ENCODE results near the gene GSN.
"Not testable (repeated sequence)": the region's sequence is repeated elsewhere in the genome, so short reads cannot be mapped to it uniquely, and the experiment has no call there.

Gene GSN

DNA sequence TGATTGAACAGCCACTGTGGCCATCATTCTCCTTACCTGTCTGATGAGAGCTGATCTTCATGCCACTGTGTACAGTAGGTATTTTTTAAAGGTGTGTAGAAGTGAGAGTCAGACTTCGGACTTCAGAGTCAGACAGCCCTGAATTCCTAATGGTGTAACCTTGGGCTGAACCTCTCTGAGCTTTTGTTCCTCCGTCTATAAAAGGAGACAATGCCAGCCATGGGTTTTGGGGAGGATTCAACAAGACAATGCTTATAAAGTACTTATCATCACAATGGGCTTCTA is 18.7 kb downstream of the GSN start:
- in situ Hi-C loops (cut with MboI; ENCODE audit: low sequenced_read_pairs): loop anchor here (10.0 kb wide), 1 partner anchor 72 kb away; no protein-coding TSS in a partner anchor

GRCh38 chr9:121286973-121287741 is 19.2 kb downstream of the GSN start:
- in situ Hi-C loops (cut with MboI; ENCODE audit: low sequenced_read_pairs): loop anchor here (10.0 kb wide), 1 partner anchor 72 kb away; no protein-coding TSS in a partner anchor

DNA sequence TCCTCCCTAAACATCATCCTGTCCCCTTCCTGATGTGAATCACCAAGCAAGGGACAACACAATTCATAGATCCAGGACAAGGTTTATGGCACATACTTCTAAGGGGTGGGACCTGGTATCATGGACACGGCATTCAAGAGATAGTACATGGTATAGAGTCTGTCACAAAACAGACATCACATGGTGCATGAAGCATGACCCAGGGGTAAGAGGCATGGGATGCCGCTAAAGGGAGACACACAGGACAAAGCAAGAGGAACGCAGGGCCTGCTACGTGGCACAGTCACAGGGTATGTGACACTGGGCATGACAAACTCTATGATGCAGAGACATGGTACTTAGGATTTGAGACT is 20.7 kb downstream of the GSN start:
- in situ Hi-C loops (cut with MboI; ENCODE audit: low sequenced_read_pairs): loop anchor here (10.0 kb wide), 1 partner anchor 74 kb away; no protein-coding TSS in a partner anchor

DNA sequence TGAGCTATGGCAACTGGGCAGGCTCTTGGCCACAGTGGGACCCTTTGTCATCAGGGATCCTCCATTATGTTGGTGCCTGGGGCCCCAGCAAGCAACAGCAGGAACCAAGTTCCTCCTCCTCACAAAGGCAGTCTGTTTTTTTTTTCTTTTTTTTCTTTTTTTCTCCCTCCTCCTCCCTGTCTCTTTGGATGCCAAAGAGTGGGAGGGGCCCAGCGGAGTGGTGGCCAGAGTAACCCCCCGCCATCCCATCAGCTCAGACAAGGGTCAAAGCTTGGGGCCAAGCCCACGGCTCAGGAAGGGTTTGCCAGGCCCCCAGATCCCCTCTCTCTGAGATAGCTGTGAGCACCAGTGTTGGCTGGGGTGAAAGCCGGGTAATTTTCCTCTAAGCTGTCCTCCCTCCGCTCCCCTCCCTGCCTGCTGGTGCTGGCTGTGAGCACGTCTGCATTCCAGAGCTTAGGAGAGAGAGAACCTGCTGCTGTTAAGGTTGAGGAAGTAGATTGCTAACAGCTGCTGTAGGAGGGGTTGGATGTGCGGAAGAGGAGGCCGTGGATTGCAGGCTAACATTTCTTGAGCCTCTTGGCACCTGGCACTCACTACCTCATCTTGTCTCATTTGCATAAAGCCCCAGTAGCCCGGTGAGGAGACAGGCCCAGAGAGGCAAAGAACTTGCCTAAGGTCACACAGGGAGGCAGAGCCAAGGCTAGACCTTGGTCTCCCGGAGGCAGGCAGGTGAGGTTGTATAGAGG is 21.2 kb downstream of the GSN start:
- in situ Hi-C loops (cut with MboI; ENCODE audit: low sequenced_read_pairs): loop anchor here (10.0 kb wide), 1 partner anchor 74 kb away; no protein-coding TSS in a partner anchor

DNA sequence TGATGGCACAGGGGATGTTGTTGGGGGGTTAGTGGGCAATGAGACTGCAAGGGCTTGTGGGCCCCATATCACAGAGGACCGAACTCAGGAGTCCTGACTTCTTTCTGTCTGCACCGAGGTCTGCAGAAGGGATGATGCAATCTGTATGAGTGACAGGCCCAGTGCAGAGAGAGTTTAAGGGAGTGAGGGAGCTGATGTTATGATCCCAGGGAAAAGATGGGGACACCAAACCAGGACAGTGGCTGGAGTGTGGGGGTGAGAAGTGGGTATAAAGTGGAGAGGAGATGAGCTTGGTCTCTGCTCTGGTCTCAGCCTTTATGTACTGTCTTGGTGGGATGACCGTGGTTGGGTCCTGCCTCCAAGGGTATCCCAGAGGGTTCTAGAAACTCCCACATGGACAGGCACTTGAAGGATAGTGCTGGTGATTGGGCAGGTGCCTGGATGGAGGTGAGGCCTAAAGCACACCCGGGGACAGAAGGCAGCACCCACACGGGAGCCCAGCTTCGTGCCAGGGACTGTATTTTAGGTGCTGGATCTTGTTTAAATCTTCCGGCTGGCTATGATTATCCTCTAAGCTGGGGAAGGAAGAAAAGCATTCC is 21.9 kb downstream of the GSN start:
- in situ Hi-C loops (cut with MboI; ENCODE audit: low sequenced_read_pairs): loop anchor here (10.0 kb wide), 1 partner anchor 75 kb away; no protein-coding TSS in a partner anchor

- in situ Hi-C loops (cut with MboI; ENCODE audit: low sequenced_read_pairs): not testable (repeated sequence)
Measured at GRCh38 chr9:121291536-121291935, 23.6 kb downstream of the GSN start.

GRCh38 chr9:121292051-121292450 is 24.1 kb downstream of the GSN start:
- in situ Hi-C loops (cut with MboI; ENCODE audit: low sequenced_read_pairs): no loop called here

- in situ Hi-C loops (cut with MboI; ENCODE audit: low sequenced_read_pairs): no loop called here
Measured at GRCh38 chr9:121292801-121293241, 24.9 kb downstream of the GSN start.

- in situ Hi-C loops (cut with MboI; ENCODE audit: low sequenced_read_pairs): no loop called here
Measured at GRCh38 chr9:121294151-121294743, 26.3 kb downstream of the GSN start.

DNA sequence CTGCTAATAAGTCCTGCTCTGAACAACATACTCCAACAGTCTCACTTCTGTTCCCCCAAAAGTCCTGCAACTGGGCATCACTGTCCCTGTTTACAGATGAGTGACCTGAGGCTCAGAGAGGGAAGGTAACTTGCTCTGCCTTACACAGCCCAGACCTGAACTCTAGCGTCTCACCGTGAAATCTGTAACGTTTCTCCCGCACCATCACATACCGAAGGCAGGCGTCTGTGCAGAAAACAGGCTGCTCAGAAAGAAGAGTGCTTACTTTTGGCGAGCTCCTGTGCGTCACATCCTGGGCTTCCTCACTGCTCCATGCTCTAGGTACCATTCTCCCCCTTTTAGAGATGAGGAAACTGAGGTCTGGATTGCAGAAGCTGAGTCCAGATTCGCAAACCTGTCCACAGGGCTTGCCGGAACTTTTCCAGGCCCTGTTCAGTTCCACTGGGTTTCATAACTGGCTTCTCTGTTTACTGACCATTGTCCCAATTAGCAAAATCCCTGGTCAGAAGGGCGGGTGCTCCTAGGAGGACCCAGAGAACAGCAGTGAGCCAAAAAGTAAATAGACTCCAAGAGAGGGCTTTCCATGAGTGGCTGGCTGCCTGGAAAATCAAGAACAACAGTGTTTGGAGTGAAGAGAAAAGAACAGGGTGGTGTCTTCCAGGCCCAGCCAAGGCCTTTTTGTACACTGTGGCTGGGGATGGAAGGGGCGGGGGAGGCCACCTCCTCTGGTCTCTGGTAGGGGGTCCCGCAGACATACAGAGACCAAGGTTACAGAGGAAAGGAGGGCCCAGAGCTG is 27.1 kb downstream of the GSN start:
- in situ Hi-C loops (cut with MboI; ENCODE audit: low sequenced_read_pairs): no loop called here

DNA sequence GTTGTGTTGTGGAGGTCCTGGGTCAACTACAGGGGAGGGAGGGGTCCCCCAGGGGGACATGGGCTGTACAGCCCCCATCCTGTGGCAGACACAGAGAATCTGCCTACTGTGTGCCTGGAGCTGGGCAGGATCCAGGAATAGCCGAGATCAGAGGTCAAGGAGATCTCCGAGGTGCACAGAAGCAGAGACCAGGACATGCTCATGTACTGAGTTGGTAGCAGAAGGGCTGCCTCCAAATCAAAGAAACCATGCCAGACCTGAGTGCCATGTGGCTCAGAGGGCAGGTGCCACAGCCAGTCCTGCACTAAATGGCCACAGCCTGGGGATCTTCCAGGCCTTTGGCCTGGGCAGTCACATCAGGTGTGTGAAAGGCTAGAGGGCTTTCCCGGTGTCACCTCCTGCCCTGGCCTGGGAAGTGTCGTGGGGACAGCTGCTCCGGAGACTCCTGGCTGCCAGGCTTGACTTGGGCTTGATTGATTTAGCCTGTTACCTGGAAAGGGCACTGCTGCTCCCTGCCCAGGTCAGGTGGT is 27.8 kb downstream of the GSN start:
- in situ Hi-C loops (cut with MboI; ENCODE audit: low sequenced_read_pairs): no loop called here

- in situ Hi-C loops (cut with MboI; ENCODE audit: low sequenced_read_pairs): no loop called here
Measured at GRCh38 chr9:121296213-121297127, 28.5 kb downstream of the GSN start.

DNA sequence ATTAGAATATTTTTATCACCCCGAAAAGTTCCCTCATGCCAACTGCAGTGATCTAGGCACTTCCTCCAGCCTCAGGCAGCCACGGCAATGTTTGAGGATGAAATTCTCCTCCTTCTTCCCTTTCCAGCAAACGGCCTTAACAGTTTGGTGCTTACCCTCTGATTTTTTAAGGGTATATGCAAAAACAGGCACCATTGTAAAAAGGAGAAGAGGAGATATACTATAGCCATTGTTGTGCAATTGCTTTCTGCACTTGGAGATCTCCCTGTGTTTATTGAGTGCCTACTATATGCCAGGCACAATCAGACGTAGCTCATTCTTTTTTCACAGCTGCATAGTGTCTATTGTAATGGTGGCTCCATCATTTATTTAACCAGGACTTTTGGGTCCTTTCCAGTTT is 29.4 kb downstream of the GSN start:
- in situ Hi-C loops (cut with MboI; ENCODE audit: low sequenced_read_pairs): no loop called here

- in situ Hi-C loops (cut with MboI; ENCODE audit: low sequenced_read_pairs): no loop called here
Measured at GRCh38 chr9:121298016-121298538, 30.1 kb downstream of the GSN start.

DNA sequence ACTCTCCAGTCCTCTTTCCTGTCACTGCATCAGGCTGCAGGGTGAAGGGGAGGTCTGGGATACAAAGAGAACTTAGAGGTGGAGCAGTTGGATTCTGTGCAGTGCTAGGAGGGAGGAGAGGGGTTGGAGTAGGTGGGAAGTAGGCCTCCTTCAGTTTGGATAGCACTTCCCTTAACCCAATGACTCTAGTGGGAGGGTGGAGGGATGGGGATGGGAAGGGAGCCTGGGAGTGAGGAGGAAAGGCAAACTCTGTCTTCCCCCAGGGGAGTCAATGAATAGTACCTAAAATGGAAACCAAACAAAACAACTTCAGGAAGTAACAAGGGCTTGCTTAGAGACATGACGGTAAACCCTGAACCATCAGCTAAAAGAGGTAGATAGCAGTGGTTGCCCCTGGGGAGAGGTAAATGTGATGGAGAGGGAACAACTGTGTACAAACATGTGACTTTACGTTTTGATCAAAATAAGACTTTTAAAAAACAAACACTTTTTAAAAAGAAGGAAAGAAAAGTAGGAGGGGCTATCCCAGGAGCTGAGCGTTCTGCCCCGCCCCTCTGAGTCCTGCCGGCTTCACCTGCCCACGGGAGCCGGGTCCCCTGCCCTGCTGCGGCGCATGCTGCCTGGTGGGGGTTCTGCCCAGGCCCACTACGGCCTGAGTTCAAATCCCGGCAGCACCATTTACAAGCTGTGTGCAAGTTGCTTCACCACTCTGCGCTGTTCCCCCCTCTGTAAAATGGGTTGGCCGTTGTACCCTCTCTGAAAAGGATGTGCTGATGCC is 30.9 kb downstream of the GSN start:
- in situ Hi-C loops (cut with MboI; ENCODE audit: low sequenced_read_pairs): no loop called here

GRCh38 chr9:121299467-121300282 is 31.7 kb downstream of the GSN start:
- in situ Hi-C loops (cut with MboI; ENCODE audit: low sequenced_read_pairs): no loop called here

DNA sequence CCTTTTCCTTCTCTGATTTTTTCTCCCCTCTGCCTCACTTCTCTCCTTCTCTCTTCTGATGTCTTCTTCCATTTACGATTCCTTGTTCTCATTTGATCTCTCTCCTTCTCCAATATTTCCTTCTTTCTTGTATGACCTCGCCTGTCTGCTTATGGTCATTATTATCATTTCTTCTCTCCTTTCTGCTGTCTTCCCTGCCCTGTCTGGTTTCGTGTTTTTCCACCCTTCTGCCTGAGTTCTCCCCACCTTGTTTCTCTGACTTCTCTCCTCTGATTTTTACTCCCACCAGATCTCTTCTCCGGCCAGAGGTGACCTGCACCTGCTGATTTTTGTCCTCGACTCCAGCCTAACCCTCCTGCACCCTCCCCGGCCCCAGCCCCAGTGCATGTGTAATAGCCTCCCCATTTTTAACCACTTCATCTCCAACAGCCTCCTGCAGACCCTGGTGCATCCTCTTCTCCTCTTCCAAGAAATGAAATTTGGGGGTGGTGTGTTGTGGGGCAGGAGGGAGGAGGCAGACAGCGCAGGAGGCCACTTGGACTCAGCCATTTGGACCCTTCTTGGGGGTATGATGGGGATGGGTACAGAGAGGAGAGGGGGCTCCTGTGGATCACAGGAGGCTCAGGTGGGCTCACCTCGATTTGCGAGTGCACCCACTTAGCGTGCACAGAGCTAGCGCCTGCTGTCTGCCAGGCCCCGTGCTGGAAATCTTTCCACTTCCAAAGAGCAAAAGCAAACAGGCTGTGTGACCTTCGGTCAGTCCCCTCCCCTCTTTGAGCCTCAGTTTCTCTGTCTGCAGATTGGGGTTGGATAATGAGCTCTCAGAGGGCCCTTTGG is 32.5 kb downstream of the GSN start:
- in situ Hi-C loops (cut with MboI; ENCODE audit: low sequenced_read_pairs): no loop called here

Measured in HL-60/S4 treated with phorbol 12-myristate 13-acetate at 8.2 ng/mL for 4 days and 3 days (cell line).